Erythroblast (primary cell): ENCODE measurements around the gene OPCML.

Experiments
- GATA1 ChIP-seq: IDR thresholded peaks from 2 replicates; pipeline ENCODE4 v1.6.1; 2011; ENCODE audit warnings: low read depth, mild to moderate bottlenecking, control low read depth, low read length, moderate library complexity
- POLR2A ChIP-seq: IDR thresholded peaks from 2 replicates; pipeline ENCODE4 v1.6.1; 2011; ENCODE audit warnings: mild to moderate bottlenecking, low read length

DNA sequence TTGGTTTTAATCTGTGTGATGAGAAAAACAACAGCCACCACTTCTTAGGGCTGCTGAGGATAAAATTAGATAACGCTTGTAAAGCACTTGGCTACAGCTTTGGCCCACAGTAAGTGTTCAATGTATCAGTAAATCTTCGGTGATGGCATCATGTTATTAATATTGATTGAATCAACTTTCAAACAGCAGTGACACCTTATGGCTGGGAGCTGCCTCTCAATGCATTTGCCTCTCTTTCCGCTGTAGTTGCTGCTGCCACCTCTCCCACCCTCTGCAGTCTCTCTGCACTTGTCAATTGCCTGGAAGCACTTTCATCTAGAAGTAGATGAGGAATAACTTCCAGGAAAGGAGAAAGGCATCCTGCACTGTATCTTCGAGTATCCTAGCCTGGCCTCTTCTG is 491.1 kb downstream of the OPCML start:
- TF ChIP-seq POLR2A, result no peak
- no peak for TF ChIP-seq GATA1
